GM19238 (cell line): ENCODE results near the gene HSPG2.
"Not testable (repeated sequence)": the region's sequence is repeated elsewhere in the genome, so short reads cannot be mapped to it uniquely, and the experiment has no call there.

Experiments used
- DNase-seq: peaks from one replicate; pipeline ENCODE4 v3.0.0; 2011; ENCODE audit warnings: low spot score; ENCODE audit not compliant: insufficient read length

The HSPG2 gene

DNA sequence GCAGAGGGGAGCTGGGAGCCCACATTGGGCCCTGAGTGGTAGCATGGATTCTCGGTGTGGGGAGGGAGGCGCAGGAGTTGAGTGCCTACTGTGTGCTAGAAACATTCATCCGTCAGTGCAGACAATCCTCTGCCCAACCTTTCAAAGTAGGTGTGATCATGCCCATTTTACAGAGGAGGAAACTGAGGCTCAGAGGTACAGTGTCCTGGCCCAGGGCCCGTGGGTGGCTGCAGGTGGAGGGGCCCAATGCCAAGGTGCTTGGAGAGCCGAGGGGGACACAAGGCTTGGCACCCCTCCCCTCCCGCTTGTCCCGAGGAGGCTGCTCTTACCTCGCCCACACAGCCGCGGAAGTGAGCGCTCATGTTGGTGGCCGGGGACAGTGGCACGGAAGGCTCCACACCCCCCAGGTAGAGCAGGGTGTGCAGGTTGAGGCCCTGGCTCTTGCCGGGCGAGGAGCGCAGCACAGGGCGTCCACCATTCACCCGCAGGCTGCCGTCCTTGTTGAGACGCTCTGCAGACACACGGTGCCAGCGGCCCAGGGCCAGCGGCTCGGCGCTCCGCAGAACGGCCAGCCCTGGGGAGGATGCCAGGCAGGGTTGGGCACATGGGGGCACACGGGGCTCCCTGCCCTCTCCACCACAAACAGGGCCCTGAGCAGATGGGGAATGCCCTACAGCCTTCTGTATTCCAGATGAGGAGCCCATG is 108.5 kb downstream of the HSPG2 start:
- DNase-seq, result no peak

DNA sequence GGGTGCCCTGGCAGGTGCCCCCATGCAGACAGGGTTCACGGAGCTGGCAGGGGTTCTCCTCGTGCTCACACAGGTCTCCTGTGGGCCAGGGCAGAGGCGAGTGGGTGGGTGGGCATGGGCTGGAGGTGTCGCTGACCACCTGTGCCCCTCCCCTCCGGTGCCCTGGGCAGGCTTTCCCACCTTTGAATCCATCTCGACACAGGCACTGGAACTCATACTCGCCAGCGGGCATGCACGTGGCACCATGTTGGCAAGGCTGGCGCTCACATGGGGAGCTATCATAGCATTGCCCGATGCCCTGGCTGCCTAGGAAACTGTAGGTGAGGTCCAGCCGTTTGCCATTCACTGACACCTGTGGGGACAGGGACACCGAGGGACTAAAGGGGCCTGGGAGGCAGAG is 109.0 kb downstream of the HSPG2 start:
- no peak for DNase-seq

DNA sequence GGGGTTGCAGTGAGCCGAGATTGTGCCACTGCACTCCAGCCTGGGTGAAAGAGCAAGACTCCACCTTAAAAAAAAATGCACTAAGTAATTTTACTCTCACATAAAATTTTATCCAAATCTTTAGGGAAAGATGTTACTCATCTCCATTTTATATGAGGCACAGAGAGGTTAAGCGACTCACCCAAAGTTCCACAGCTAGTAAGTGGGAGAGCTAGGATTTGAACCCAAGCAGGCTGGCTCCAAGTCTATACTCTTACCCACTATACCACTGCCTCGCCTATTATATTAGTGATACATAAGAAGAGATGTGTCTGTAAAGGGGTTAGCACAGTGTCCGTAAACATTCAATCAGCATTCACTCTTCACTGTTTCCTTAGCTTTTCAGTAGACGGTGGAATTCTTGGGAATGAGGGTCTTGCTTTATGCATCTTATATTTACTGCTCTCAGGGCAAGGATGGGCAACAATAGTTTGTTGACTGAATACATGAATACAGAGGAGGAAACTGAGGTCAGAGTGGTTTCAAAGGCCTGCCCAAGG is 109.9 kb downstream of the HSPG2 start:
- DNase-seq, result no peak

DNA sequence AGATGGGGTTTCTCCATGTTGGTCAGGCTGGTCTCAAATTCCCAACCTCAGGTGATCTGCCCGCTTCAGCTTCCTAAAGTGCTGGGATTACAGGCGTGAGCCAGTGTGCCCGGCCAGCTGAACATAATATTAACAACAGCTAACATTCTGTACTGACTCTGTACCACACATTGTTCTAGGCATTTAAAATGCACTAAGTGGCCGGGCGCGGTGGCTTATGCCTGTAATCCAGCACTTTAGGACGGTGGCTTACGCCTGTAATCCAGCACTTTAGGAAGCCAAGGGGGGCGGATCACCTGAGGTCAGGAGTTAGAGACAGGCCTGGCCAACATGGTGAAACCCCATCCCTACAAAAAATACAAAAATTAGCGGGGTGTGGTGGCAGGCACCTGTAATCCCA is 110.4 kb downstream of the HSPG2 start:
- DNase-seq, result not testable (repeated sequence)

DNA sequence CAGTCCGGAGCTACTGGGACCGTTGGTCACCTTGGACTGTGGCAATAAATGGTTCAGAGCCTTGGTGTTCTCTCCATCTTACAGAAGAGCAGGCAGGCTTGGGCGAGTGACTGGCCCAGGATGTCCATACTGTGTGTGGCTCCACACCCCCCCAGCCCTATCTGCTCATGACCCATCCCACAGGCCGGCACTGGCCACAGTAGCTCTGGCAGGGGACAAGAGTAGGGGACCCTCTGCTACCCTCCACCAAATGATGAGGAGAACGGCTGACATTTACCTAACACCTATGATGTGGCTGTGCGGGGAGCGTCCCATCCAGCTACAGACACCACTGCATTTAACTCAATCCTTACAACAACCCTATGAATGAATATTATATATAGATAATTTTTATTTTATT is 111.7 kb downstream of the HSPG2 start:
- DNase-seq, result no peak

DNA sequence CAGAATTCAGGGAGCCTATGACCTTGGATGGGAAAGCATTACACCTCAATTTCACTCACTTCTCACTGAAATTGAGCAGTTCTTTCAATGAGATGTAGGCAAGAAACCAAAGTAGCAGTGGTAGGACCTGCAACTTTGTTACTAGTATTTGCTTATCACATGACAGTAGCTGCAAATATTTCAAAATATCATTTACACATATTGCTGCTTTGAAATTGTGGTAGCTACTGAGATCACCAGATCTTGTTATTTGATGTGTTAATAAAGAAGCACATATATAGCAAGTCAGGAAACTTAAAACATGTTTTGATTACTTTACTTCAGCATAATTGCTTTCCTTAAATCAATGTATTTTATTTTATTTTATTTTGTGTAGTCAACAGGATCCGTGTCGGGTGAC is 112.2 kb downstream of the HSPG2 start:
- no peak for DNase-seq

DNA sequence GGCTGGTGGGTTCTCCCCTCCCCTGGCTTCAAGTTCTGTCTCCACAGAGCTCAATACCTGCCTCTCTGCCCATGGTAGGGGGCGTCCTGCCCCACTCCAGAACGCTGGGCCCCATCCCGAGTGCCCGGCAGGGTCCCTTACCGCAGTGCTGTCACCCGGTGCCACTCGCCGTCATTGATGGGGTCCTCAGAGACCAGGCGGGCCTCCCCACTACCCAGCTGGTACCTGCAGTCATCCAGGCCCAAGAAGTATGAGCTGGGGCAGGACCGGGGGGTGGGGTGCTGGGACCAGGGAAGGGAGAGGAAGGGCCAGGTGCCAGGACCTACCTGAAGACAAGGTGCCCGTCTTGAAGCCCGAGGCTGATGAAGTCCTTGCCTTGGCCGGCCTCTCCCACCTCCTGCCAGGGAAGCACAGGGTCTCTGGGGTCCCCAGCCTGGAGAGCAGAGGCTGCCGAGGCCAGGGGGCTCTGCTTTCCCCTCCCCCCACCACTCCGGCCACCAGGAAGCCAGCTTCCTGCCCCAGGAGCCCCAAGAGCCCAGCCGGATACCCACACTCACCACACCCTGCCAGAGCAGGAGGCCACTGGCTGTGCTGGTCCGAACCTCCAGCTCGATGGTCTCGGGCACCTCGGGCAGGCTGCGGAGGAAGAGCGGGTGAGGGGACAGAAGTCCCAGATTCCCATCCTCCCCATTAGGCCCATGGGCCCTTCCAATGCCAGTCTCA is 113.0 kb downstream of the HSPG2 start:
- no peak for DNase-seq

DNA sequence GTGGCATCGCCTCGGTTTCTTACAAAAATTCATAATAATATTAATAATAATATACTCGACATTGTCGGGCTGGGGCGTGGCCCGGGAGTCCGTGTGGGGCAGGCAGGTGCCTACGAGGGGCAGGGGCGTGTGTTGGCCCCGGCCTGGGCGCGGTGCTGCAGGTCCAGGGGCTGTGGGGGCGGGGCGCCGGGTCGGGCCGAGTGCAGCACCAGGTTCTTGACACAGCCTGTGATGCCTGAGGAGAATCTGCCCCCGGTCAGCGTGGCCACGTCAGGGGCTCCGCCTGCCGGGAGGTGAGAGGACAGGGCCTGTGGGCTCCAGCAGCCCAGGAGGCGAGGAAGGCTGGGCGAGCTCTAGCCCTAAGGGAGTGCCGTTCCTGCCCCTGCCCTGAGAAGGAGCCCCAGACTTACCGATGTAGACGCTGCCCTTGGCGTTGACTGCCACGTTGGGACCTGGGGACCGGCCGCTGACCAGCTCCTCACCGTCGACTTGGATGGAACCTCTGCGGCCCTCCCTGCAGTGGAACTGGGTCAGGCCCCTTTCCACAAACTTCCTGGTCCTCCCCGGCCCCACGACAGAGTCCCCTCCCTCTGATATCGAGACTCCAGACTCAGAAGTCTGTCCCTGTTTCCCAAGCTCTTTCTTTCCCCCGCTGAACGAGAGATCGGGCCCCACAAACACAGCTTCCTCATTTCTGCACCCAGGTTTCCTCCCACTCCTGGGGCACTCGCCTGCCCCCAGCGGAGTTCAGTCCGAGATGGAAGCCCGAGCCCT is 113.7 kb downstream of the HSPG2 start:
- no peak for DNase-seq

DNA sequence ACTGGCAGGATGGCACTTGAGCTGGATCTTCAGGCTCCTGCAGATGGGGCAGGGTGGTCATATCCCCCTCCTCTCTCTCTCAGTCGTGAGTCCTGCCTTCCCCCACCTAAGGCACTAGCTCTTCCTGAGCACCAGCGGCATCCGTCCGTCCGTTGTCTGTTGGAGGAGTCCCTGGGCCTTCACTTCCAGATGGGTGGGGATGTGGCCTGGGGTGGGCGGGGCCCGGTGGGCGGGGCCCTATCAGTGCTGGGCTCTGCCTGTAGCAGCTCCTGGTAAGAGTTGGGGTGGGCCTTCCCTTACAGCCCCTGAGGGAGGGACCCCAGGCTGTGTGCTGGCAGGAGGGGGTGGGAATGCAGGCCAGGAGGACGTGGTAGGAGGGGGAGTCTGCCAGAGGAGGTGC is 114.8 kb downstream of the HSPG2 start:
- no peak for DNase-seq

DNA sequence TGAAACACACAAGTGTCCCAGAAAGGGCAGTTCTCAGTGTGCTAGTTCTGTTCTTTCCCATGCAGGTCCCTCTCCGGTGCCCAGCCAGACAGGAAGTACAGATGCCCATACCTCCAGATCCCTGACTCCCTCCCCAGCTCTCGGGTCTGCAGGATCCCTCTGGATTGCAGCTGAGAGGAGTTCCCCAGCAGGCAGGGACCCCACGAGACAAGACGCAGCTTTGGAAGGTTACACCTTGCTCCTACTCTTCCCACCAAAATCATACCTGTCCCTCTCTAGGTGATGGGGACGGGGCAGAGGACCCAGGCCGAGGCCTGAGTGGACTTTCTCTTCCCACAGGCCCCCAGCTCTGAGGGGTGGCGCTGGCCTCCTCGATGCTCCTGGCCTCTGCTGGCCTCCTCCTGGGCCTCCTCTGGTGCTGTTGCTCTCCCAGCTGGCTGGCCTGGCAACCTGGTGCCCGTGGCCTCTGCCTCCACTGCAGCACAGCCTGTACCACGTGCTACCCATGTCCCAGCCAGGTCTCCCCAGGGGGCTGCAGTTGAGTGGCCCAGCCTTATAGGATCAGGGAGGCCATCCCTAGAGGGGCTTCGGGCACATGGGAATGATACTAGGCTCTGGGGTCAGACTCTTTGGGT is 115.6 kb downstream of the HSPG2 start:
- DNase-seq, result no peak

DNA sequence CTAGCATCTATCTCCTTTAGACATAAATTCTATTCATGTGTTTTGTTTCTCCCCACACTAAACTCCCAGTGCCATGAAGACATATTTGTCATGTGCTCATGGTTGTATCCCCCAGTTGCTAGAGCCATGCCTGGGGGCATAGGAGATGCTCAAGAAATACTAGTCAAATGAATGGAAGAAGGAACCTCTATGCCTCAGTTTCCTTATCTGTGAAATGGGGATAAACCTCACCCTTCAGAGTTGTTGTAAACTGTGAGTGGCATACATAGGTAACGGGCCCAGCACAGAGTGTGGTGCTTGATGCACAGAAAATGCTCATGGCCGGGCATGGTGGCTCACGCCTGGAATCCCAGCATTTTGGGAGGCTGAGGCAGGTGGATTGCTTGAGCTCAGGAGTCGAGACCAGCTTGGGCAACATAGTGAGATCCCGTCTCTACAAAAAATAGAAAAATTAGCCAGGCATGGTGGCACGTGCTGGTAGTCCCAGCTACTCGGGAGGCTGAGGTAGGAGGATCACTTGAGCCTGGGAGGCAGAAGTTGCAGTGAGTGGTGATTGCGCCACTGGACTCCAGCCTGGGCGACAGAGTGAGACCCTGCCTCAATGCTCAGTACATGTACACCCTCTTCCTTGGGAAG is 116.4 kb downstream of the HSPG2 start:
- DNase-seq, result no peak

DNA sequence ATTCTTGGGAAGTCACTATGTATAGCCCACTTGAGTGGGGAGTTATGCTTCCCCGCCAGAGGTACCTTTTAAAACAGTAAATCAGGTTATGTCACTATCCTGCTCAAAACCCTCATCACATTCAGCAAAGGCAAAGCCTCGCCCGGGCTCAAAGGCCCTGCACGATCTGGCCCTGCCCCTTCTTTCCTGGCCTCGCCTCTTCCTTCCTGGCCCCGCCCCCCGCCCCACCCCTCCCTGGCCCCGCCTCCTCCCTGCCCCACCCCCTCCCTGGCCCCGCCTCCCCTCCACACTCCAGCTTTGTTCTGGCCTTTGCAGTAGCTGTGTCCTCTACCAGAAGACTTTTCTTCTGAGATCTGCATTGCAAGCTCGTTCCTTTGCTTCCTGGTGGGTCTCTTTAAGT is 118.5 kb downstream of the HSPG2 start:
- peak; percentile 73 for DNase-seq

DNA sequence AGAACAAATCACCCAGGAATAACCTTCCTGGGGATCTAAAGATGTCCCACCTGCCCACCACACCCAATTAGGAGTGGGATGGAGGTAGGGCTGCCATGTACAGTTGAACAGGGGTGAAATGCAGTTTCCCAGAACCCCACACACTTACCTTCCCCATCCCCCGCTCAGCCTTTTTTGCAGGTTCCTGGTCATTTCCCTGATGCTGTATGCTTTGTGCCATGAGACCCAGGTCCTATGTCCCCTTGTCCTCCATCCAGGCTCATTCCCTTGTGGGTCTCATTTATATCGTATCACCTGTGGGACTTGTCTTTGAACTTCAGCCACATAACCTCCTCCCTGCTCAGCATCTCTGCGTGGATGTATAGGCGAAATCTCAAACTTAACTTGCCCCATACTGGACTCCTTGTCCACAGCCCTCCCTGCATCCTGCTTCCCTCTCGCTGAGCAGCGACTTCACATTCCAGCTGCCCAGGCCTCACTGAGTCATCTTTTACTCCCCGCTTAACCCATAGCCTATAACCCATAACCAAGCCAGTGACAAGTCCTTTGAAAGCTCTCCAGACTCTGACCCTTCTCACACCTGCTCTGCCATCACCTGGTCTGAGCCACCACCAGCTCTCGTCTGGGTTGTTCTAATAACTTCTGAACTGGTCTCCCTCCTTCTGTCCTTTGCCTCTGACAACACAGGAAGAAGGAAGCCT is 120.4 kb downstream of the HSPG2 start:
- no peak for DNase-seq

DNA sequence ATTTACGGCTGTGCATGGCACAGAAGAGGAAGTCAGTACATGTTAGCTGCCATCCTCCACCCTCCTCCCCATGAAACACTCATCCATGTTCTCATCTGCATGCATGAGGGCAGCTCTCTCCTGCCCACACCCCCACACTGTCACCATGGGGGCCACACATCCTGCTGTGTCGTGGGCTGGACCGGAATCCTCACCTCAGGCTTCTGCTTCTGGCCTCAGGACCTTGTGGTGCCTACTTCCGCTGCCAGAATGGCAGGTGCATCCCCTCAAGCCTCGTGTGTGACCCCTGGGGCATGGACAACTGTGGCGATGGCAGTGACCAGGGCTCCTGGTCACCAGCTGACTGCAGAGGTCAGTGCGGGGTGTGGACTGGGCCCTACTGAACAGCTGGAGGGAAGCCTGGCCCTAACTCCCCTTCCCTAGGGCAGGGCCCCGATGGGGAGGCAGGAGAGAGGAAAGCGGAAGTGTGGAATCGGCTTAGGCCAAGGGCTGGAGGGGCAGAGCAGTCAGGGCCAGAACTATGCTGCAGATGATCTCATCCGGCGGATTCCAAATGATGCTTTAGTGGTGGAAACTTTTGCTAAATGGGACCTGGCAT is 121.3 kb downstream of the HSPG2 start:
- DNase-seq, result no peak

DNA sequence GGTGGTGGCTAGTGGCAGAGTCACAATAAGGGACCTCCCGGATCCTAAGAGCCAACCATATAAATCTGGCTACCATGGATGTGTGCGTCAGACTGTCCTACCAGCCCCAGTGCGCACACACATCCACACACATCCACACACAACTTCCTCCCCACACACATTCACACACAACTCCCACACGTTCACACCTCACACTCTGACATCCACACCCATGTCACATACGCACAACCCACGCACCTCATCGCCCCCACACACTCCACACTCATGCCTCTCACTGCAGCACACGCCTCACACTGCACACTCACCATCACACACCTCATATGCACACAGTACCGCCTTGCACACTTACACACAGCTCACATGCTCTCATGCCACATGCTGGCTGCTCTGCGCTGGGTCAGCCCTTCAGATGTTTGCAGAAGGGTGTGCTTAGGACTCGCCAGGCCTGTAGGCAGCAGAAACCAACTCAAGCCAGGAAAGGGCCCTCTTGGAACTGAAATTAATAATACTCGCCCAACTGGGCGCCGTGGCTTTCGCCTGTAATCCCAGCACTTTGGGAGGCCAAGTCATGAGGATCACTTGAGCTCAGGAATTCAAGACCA is 122.0 kb downstream of the HSPG2 start:
- no peak for DNase-seq

DNA sequence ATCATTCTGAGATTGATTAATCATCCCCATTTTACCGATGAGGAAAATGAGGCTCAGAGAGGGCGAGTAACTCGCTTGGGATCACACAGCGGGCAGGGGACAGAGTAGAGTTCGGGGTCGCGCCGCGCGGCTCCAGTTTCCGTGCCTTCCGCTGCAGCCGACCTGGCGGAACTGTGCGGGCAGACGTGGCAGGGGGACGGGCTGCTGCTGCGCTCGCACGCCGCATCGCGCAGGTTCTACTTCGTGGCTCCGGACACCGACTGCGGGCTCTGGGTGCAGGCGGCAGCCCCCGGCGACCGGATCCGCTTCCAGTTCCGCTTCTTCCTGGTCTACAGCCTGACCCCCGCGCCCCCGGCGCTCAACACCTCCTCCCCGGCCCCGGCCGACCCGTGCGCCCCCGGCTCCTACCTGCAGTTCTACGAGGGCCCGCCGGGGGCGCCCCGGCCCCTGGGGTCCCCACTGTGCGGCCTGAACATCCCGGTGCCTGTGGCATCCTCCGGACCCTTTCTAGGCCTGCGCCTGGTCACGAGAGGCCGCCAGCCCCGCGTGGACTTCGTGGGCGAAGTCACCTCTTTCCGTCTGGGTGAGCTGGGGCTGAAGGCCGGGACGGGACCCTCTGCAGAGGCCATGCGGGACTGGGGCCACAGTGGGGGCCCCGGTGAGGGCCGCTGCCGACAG is 122.7 kb downstream of the HSPG2 start:
- peak; percentile 60 for DNase-seq

DNA sequence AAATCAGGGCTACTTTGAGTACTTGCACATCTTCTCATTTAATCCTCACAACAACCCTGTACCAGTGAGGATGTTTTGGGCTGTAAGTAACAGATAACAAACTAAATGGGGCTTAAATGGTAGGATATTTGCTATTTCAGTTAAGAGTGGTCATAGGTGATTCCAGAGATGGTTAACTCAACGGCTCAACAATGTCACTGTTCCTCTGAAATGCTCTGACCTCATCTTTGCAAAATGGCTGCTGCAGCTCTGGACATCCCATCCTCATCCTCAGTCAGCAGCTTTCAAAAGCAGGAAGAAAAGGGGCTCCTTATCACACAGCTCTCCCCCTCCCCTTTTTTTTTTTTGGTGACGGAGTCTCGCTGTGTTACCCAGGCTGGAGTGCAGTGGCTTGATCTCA is 123.6 kb downstream of the HSPG2 start:
- no peak for DNase-seq

DNA sequence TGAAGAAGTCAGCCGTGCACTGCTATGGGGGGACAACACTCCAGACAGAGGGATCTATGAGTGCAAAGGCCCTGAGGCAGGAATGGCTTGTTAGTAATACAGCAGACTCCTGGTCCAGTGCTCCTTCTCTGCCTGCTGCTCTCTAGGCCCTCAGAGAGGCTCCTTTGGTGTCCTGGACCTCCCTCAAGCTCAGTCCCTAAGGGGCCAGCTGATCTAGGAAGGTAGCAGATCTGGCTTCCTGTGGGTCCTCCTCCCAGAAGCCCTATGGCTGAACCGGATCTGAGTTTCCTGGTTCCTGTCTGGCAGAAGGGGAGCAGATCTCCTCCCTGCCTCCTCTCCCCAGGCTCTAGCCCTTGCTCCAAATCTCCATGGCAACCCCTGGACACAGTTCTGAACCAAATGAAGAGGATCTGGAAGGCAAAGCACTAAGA is 125.2 kb downstream of the HSPG2 start, which contains the start of gene LDLRAD2:
TSS of gene LDLRAD2 (plus strand) at position 391 of the 431 bp plus-strand sequence. CDS start 187 bp downstream, outside the sequence.
- DNase-seq, result no peak

DNA sequence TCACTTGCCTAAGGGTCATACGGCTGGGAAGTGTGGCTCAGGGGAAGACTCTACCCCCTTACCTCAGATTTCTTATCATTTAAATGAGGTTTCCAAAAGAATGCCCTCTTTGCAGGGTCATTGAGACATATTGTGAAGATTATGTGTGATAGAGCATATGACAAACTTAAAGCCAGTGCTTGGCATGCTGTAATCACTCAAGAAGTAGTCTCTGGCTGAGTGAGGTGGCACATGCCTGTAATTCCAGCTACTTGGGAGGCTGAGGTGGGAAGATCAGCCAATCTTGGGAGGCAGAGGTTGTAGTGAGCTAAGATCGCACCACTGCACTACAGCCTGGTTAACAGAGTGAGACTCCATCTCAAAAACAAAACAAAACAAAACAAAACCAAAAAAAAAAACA is 132.6 kb downstream of the HSPG2 start:
- DNase-seq, result no peak
